ENCODE data around the gene ASCC1. TPM values are rescaled to one million over a fixed set of nuclear protein-coding genes. Genes with fewer than 3 reads are reported as not detected.

Gene ASCC1
- total RNA-seq, 2 donors from 2014 or later: 14.8 to 38.3 TPM

DNA sequence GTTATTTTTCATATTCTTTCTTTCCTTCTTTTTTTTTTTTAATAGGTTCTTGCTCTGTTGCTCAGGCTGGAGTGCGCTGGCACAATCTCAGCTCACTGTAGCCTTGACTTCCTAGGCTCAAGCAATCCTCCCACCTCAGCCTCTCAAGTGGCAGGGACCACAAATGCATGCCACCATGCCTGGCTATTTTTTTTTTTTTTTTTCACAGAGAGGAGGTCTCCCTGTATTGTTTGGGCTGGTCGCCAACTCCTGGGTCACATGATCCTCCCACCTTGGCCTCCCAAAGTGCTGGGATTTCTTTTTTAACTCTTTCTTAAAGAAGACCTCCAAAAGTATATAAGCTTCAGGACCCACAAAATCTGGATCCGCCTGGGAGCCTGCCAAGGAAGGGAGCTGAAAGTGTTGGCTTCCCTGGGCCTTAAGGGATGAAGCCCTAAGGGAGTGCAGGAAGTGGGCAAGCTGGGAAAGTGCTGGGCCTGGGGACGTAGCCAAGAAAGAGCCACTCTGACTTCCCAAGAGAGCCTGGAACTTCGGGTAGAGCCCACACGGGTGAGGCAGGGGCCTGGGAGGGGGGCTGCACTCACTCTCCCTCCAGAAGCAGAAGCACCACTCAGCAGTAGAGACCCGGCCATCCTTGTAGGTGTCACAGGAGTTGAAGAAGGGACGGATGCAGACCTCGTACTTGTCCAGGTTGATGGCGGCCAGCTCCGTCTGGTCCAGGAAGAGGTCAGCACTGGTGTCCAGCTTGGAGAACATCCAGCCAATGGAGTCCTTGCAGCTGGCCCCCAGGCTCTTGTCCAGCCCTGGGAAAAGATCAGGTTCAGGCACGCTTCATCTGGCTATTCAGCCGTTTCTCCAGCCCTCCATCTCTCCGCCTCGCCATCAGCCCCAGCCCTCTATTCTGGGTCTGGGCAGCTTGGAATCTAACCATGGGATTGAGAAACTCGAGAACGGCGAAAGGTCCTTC is 149.5 kb downstream of the ASCC1 start:
- no peaks in the 10 kb centered on the region for H3K4me1 ChIP-seq (replicated peaks)
- H3K4me3 ChIP-seq: no peak overlapping the region
- H3K36me3 ChIP-seq: no peaks in the 10 kb centered on the region
- H3K27me3 ChIP-seq (replicated peaks; ENCODE audit: insufficient read depth): no peaks in the 10 kb centered on the region
- DNase-seq (ENCODE audit: low spot score): no peak
- no peaks in the 10 kb centered on the region for H3K9me3 ChIP-seq
- 62% methylated on average over 18 of the region's 18 CpGs for WGBS
- no peak overlapping the region for H3K27ac ChIP-seq
- intact Hi-C loops (cut with DNase I): no loop called here
- no peak for TF ChIP-seq POLR2A (IDR thresholded peaks at IDR 0.05)
- no peak for TF ChIP-seq POLR2AphosphoS5 (IDR thresholded peaks at IDR 0.05)
- no peak for TF ChIP-seq CTCF (IDR thresholded peaks at IDR 0.05)

DNA sequence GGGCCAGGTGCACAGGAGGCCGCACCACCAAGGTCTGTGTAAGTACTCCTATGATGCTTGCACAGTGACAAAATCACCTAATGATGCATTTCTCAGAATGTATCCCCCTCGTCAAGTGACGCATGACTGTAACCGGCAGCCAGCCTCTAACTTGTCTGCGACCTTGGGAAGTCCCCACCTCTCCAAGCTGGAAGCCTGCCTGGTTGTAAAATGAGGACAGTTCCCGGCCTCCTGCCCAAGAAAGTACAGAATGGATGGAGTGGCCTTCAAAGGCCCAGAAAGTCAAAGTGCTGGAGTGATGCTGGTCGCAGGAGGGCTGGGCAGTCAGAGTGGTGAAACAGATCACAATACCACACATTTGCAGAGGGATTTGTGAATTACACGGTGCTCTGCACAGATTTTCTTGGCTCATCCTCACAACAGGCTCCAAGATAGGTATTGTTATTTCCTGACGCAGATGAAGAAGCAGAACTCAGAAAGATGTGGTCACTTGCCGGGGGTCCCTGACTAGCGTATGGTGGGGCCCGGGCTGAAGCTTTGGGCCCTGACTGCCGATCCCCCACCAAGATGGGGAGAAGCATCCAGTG is 150.5 kb downstream of the ASCC1 start:
- no peak for DNase-seq (ENCODE audit: low spot score)
- Histone ChIP-seq H3K27me3 (replicated peaks; ENCODE audit: insufficient read depth) (no peaks in the 10 kb centered on the region), H3K4me1 (replicated peaks) (no peaks in the 10 kb centered on the region), H3K27ac (no peak overlapping the region), H3K4me3 (no peak overlapping the region), H3K36me3 (no peaks in the 10 kb centered on the region), H3K9me3 (no peaks in the 10 kb centered on the region)
- 59% methylated on average over 13 of the region's 13 CpGs for WGBS
- intact Hi-C loops (cut with DNase I): no loop called here
- TF ChIP-seq POLR2AphosphoS5 (IDR thresholded peaks at IDR 0.05): no peak

GRCh38 chr10:72063703-72064391 is 152.2 kb downstream of the ASCC1 start:
- no peak overlapping the region for H3K27ac ChIP-seq
- no peak for DNase-seq (ENCODE audit: low spot score)
- H3K36me3 ChIP-seq: no peaks in the 10 kb centered on the region
- intact Hi-C loops (cut with DNase I): no loop called here
- 94% methylated on average over 9 of the region's 9 CpGs for WGBS
- no peaks in the 10 kb centered on the region for H3K4me1 ChIP-seq (replicated peaks)
- no peak overlapping the region for H3K4me3 ChIP-seq
- no peaks in the 10 kb centered on the region for H3K27me3 ChIP-seq (replicated peaks; ENCODE audit: insufficient read depth)
- no peak for TF ChIP-seq CTCF (IDR thresholded peaks at IDR 0.05)
- TF ChIP-seq POLR2A (IDR thresholded peaks at IDR 0.05): no peak
- TF ChIP-seq POLR2AphosphoS5 (IDR thresholded peaks at IDR 0.05): no peak
- no peaks in the 10 kb centered on the region for H3K9me3 ChIP-seq

GRCh38 chr10:72062832-72063702 is 153.0 kb downstream of the ASCC1 start:
- intact Hi-C loops (cut with DNase I): no loop called here
- Histone ChIP-seq H3K4me1 (replicated peaks) (no peaks in the 10 kb centered on the region), H3K27ac (no peak overlapping the region), H3K9me3 (no peaks in the 10 kb centered on the region), H3K27me3 (replicated peaks; ENCODE audit: insufficient read depth) (no peaks in the 10 kb centered on the region), H3K4me3 (no peak overlapping the region), H3K36me3 (no peaks in the 10 kb centered on the region)
- DNase-seq (ENCODE audit: low spot score): no peak
- TF ChIP-seq CTCF (IDR thresholded peaks at IDR 0.05) (no peak), POLR2A (IDR thresholded peaks at IDR 0.05) (no peak), POLR2AphosphoS5 (IDR thresholded peaks at IDR 0.05) (no peak)
- 95% methylated on average over 29 of the region's 29 CpGs for WGBS
